ENCODE data around the gene TAS1R3.

GRCh38 chr1:1298861-1299685, 32.0 kb upstream of the TAS1R3 start:
- no peak for TF ChIP-seq POLR2A (IDR thresholded peaks at IDR 0.05; ENCODE audit: low read length)
- TF ChIP-seq GATA1 (IDR thresholded peaks at IDR 0.05; ENCODE audit: low read depth, low read length) = no peak

All from erythroblast (primary cell).